Measurements from ENCODE around the gene EIF2AK3. TPM values are rescaled to one million over a fixed set of nuclear protein-coding genes. Genes with fewer than 3 reads are reported as not detected.

EIF2AK3 gene
- polyA plus RNA-seq, 3 donors = 2.0 to 6.6 (median 2.3) TPM

DNA sequence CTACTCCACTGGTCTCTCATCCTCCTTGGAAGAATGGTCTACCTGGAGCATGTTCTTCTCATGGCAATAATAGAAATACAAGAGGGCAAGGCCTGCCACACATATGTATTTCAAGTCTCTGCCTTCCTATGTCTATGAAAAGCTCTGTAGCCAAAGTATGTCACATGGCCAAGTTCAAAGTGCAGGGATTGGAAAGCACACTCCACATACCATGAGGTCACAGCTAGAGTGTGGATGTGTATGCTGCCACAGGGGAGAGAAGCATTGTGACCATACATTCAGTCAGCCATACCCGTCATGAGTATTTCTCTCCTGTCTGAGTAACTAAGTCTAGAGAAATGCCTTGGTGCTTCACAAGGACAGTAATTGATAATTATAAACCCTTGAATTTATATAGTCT lies 8.8 kb upstream of the EIF2AK3 start:
- peaks cover 5 to 17% (median 7%) of the 10 kb centered on the region in 7 donors for H3K9me3 Mint-ChIP-seq
- H3K4me1 Mint-ChIP-seq = no peaks in the 10 kb centered on the region
- H3K27me3 Mint-ChIP-seq (ENCODE audit: low read depth in 3 of 3) = peaks cover 0 to 5% (median 0%) of the 10 kb centered on the region in 3 donors
- Histone ChIP-seq H4K20me1 (ENCODE audit: insufficient read depth, low read length) (no peaks in the 10 kb centered on the region), H3K9ac (ENCODE audit: insufficient read depth, low read length, poor library complexity, severe bottlenecking) (no peak overlapping the region), H3K4me3 (replicated peaks in 1 of 3; ENCODE audit: low read depth in 2 of 3, low read length in 3 of 3) (no peak overlapping the region), H3K79me2 (ENCODE audit: insufficient read depth, low read length) (no peaks in the 10 kb centered on the region), H2AFZ (ENCODE audit: insufficient read depth, low read depth, low read length, poor library complexity, severe bottlenecking) (no peak overlapping the region), H3K4me1 (ENCODE audit: control insufficient read depth in 1 of 2, insufficient read depth in 2 of 2, low read length in 2 of 2) (no peaks in the 10 kb centered on the region), H3K27ac (ENCODE audit: low read depth in 1 of 2, low read length in 2 of 2) (no peak overlapping the region), H3K9me3 (replicated peaks in 1 of 2; ENCODE audit: control insufficient read depth in 1 of 2, insufficient read depth in 1 of 2, low read length in 2 of 2) (peaks cover 0 to 9% of the 10 kb centered on the region in 2 donors), H3K27me3 (ENCODE audit: control insufficient read depth in 2 of 2, insufficient read depth in 2 of 2, low read length in 2 of 2) (no peaks in the 10 kb centered on the region), H3K36me3 (replicated peaks in 1 of 2; ENCODE audit: control insufficient read depth in 1 of 2, insufficient read depth in 2 of 2, low read length in 2 of 2) (no peaks in the 10 kb centered on the region), H3K4me2 (replicated peaks; ENCODE audit: extremely low read depth, low read length, poor library complexity, severe bottlenecking) (no peak overlapping the region)
- WGBS (ENCODE audit: insufficient coverage) = no CpG with 5 or more reads among the region's 1 CpG
- no peaks in the 10 kb centered on the region for H3K36me3 Mint-ChIP-seq
- intact Hi-C loops (cut with micrococcal nuclease) = no loop called here
- TF ChIP-seq, protein P1, sequence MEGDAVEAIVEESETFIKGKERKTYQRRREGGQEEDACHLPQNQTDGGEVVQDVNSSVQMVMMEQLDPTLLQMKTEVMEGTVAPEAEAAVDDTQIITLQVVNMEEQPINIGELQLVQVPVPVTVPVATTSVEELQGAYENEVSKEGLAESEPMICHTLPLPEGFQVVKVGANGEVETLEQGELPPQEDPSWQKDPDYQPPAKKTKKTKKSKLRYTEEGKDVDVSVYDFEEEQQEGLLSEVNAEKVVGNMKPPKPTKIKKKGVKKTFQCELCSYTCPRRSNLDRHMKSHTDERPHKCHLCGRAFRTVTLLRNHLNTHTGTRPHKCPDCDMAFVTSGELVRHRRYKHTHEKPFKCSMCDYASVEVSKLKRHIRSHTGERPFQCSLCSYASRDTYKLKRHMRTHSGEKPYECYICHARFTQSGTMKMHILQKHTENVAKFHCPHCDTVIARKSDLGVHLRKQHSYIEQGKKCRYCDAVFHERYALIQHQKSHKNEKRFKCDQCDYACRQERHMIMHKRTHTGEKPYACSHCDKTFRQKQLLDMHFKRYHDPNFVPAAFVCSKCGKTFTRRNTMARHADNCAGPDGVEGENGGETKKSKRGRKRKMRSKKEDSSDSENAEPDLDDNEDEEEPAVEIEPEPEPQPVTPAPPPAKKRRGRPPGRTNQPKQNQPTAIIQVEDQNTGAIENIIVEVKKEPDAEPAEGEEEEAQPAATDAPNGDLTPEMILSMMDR (IDR thresholded peaks at IDR 0.05) = no peak
- no peak for DNase-seq
- H3K4me3 Mint-ChIP-seq = no peak overlapping the region
- no peak overlapping the region for H3K27ac Mint-ChIP-seq

DNA sequence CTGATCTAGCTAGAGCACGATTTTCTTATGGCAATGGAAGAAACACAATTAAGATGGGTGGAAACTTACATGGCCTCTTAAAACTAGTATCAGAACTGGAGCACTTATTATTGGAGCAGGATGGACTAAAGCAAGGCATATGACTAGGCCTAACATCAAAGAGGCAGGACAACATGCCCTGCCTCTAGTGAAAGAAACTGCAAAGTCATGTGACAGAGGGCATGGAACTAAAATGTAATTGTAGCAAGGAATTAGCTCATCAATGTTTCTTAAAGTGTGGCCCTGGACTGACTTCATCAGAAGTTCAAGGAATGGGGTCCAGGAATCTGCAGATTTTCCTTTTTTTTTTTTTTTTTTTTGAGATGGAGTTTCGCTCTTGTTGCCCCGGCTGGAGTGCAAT lies 5.3 kb upstream of the EIF2AK3 start:
- Histone ChIP-seq H3K9me3 (replicated peaks in 1 of 2; ENCODE audit: control insufficient read depth in 1 of 2, insufficient read depth in 1 of 2, low read length in 2 of 2) (no peaks in the 10 kb centered on the region), H3K27me3 (ENCODE audit: control insufficient read depth in 2 of 2, insufficient read depth in 2 of 2, low read length in 2 of 2) (no peaks in the 10 kb centered on the region), H3K4me2 (replicated peaks; ENCODE audit: extremely low read depth, low read length, poor library complexity, severe bottlenecking) (no peak overlapping the region), H2AFZ (ENCODE audit: insufficient read depth, low read depth, low read length, poor library complexity, severe bottlenecking) (no peak overlapping the region), H3K79me2 (ENCODE audit: insufficient read depth, low read length) (no peaks in the 10 kb centered on the region), H3K4me3 (replicated peaks in 1 of 3; ENCODE audit: low read depth in 2 of 3, low read length in 3 of 3) (no peak overlapping the region), H4K20me1 (ENCODE audit: insufficient read depth, low read length) (no peaks in the 10 kb centered on the region), H3K9ac (ENCODE audit: insufficient read depth, low read length, poor library complexity, severe bottlenecking) (no peak overlapping the region), H3K27ac (ENCODE audit: low read depth in 1 of 2, low read length in 2 of 2) (no peak overlapping the region), H3K36me3 (replicated peaks in 1 of 2; ENCODE audit: control insufficient read depth in 1 of 2, insufficient read depth in 2 of 2, low read length in 2 of 2) (no peaks in the 10 kb centered on the region), H3K4me1 (ENCODE audit: control insufficient read depth in 1 of 2, insufficient read depth in 2 of 2, low read length in 2 of 2) (peaks cover 8% of the 10 kb centered on the region in 2 donors)
- H3K27ac Mint-ChIP-seq = no peak overlapping the region
- no peak overlapping the region for H3K4me3 Mint-ChIP-seq
- 100% methylated on average over 3 of the region's 3 CpGs for WGBS (ENCODE audit: insufficient coverage)
- intact Hi-C loops (cut with micrococcal nuclease) = no loop called here
- H3K36me3 Mint-ChIP-seq = no peaks in the 10 kb centered on the region
- H3K9me3 Mint-ChIP-seq = peaks cover 0 to 3% (median 0%) of the 10 kb centered on the region in 7 donors
- DNase-seq = no peak
- TF ChIP-seq, protein P1 (IDR thresholded peaks at IDR 0.05) = no peak
- H3K27me3 Mint-ChIP-seq (ENCODE audit: low read depth in 3 of 3) = peaks cover 0 to 5% (median 2%) of the 10 kb centered on the region in 3 donors
- no peaks in the 10 kb centered on the region for H3K4me1 Mint-ChIP-seq

All from CD14-positive monocyte (primary cell).